Spleen (tissue), 11 donors: ENCODE measurements around the gene TMEM203. TPM values are rescaled to one million over a fixed set of nuclear protein-coding genes. Genes with fewer than 3 reads are reported as not detected.
A peak's percentile ranks its signal among the peaks of the same experiment; 100 is the strongest.

Source experiments
- DNase-seq: peaks from one replicate; pipeline ENCODE4 v3.0.0-alpha.2; 2020
- H3K27ac ChIP-seq, 8 donors: fragments of 200-600 bp; sonication (generic) in 7 of 8; 1 replicate in 4 of 8; 2 replicates in 4 of 8; pipeline versions ENCODE4 v1.5.0 to v1.8.0; 2016 to 2021; ENCODE audit warnings: inconsistent platforms in 4 of 8, mild to moderate bottlenecking in 4 of 8, moderate library complexity in 1 of 8
- H3K27me3 ChIP-seq, 7 donors: fragments of 200-600 bp; sonication (generic) in 6 of 7; replicated peaks in 1 of 7; 1 replicate in 4 of 7; 2 replicates in 3 of 7; pipeline versions ENCODE4 v1.5.0 to v1.8.0; 2016 to 2021; ENCODE audit warnings: inconsistent platforms in 3 of 7, mild to moderate bottlenecking in 1 of 7
- H3K36me3 ChIP-seq, 6 donors: fragments of 200-600 bp; sonication (generic) in 5 of 6; 1 replicate in 4 of 6; 2 replicates in 2 of 6; pipeline versions ENCODE4 v1.5.0 to v1.8.0; 2016 to 2021; ENCODE audit warnings: inconsistent platforms in 2 of 6
- H3K4me1 ChIP-seq, 6 donors: fragments of 200-600 bp; sonication (generic) in 5 of 6; 1 replicate in 3 of 6; 2 replicates in 3 of 6; pipeline versions ENCODE4 v1.5.0 to v1.8.0; 2016 to 2021; ENCODE audit warnings: inconsistent platforms in 3 of 6
- H3K4me3 ChIP-seq, 8 donors: fragments of 200-600 bp; sonication (generic) in 7 of 8; 1 replicate in 4 of 8; 2 replicates in 4 of 8; pipeline versions ENCODE4 v1.5.0 to v1.8.0; 2016 to 2021; ENCODE audit warnings: inconsistent platforms in 4 of 8, mild to moderate bottlenecking in 4 of 8, moderate library complexity in 2 of 8
- H3K9me3 ChIP-seq, 8 donors: fragments of 200-600 bp; sonication (generic) in 7 of 8; 1 replicate in 4 of 8; 2 replicates in 4 of 8; pipeline versions ENCODE4 v1.5.0 to v1.8.0; 2016 to 2021; ENCODE audit warnings: inconsistent platforms in 4 of 8
- POLR2A ChIP-seq, 3 donors: fragments of 450-650 bp; IDR thresholded peaks; one replicate each; pipeline ENCODE4 v1.5.1; 2017; ENCODE audit warnings: antibody characterized with exemption in 3 of 3, mild to moderate bottlenecking in 1 of 3
- POLR2AphosphoS5 ChIP-seq, 3 donors: sonication (generic); formaldehyde crosslinking; IDR thresholded peaks; one replicate each; pipeline ENCODE4 v1.5.1; 2017; ENCODE audit warnings: antibody characterized with exemption in 3 of 3
- WGBS, 5 donors: extraction: QIAGEN DNeasy Blood & Tissue Kit in 3 of 5; methylation state at CpG; one replicate each; pipeline versions ENCODE4 v1.1.5 to v1.1.7; 2013 to 2018; 5-methylcytosine and 5-hydroxymethylcytosine counted together
- intact Hi-C: fragments of 100-400 bp; cut with DNase I; formaldehyde crosslinking; loops from one replicate; pipeline ENCODE4 v1.15.0; 2023; ENCODE audit warnings: low total_unique reads
- polyA plus RNA-seq, 3 donors: library from polyadenylated mRNA; stranded (reverse); fragments of 200-250 nt; gene quantifications; one replicate each; pipeline ENCODE4 v1.2.1, GENCODE V29; 2013
- total RNA-seq, 7 donors: library from RNA; depleted of rRNA in 3 of 7; stranded (reverse); fragments of >200 nt in 3 of 7; fragmentation: NEBNext Ultra II Directional in 4 of 7; extraction: Animal tissue kit (Norgen Biotek cat#: 25700) in 4 of 7; gene quantifications; one replicate each; pipeline versions ENCODE4 v1.1.0 to v1.2.1, GENCODE V29; 2016 to 2021
- TF ChIP-seq, protein P1 (sequence below), 11 experiments: fragments of 200-600 bp in 7 of 11; fragments of 450-650 bp in 4 of 11; sonication (generic) in 4 of 11; IDR thresholded peaks in 8 of 11; conservative IDR thresholded peaks in 3 of 11; 1 replicate in 7 of 11; 2 replicates in 4 of 11; pipeline versions ENCODE4 v1.4.0 to v1.8.0; 2016 to 2021; ENCODE audit warnings: antibody characterized with exemption in 11 of 11, inconsistent platforms in 4 of 11, mild to moderate bottlenecking in 1 of 11
- donor health status: healthy with polysubstance abuse.
- donor health status: DM: no; HTN: no; CAD: no; lungs with moderate emphysema.
- donor health status: DM: no; HTN: no; CAD: no.
- donor health status: Bipolar disorder and iron deficiency.
- donor health status: healthy.
- donor health status: DM: no; HTN: no; CAD: no.
- donor health status: DM: yes; HTN: yes; CAD: no.

TMEM203 gene
- total and polyA plus RNA-seq, 10 donors, result 28.4 to 50.1 (median 36.0) TPM

GRCh38 chr9:137198051-137198901 is 7.2 kb downstream of the TMEM203 start:
- H3K4me3 ChIP-seq, result peak overlapping the region in 1 of 8 donors; percentile 78
- H3K27ac ChIP-seq, result no peak overlapping the region
- intact Hi-C loops, result no loop called here
- H3K9me3 ChIP-seq, result no peaks in the 10 kb centered on the region
- WGBS, 5 donors, result 79 to 94% (median 84%) methylated on average over 13 to 19 of the region's 19 CpGs
- no peaks in the 10 kb centered on the region for H3K36me3 ChIP-seq
- peaks cover 0 to 9% (median 0%) of the 10 kb centered on the region in 7 donors for H3K27me3 ChIP-seq
- peaks cover 19 to 74% (median 49%) of the 10 kb centered on the region in 6 donors for H3K4me1 ChIP-seq
- TF ChIP-seq POLR2A (IDR thresholded peaks at IDR 0.05) (no peak), POLR2AphosphoS5 (IDR thresholded peaks at IDR 0.05) (no peak)
- TF ChIP-seq, protein P1, sequence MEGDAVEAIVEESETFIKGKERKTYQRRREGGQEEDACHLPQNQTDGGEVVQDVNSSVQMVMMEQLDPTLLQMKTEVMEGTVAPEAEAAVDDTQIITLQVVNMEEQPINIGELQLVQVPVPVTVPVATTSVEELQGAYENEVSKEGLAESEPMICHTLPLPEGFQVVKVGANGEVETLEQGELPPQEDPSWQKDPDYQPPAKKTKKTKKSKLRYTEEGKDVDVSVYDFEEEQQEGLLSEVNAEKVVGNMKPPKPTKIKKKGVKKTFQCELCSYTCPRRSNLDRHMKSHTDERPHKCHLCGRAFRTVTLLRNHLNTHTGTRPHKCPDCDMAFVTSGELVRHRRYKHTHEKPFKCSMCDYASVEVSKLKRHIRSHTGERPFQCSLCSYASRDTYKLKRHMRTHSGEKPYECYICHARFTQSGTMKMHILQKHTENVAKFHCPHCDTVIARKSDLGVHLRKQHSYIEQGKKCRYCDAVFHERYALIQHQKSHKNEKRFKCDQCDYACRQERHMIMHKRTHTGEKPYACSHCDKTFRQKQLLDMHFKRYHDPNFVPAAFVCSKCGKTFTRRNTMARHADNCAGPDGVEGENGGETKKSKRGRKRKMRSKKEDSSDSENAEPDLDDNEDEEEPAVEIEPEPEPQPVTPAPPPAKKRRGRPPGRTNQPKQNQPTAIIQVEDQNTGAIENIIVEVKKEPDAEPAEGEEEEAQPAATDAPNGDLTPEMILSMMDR (IDR thresholded peaks at IDR 0.05 in 8 of 11, conservative IDR thresholded peaks at IDR 0.05 in 3 of 11), result no peak
- DNase-seq, result no peak

- Histone ChIP-seq H3K36me3 (peaks cover 0 to 19% (median 3%) of the 10 kb centered on the region in 6 donors), H3K9me3 (no peaks in the 10 kb centered on the region), H3K27me3 (peaks cover 0 to 9% (median 0%) of the 10 kb centered on the region in 7 donors), H3K4me3 (no peak overlapping the region), H3K27ac (no peak overlapping the region), H3K4me1 (peaks cover 8 to 58% (median 32%) of the 10 kb centered on the region in 6 donors)
- intact Hi-C loops, result no loop called here
- no peak for DNase-seq
- TF ChIP-seq, protein P1 (IDR thresholded peaks at IDR 0.05 in 8 of 11, conservative IDR thresholded peaks at IDR 0.05 in 3 of 11), result no peak
- no peak for TF ChIP-seq POLR2A (IDR thresholded peaks at IDR 0.05)
- no peak for TF ChIP-seq POLR2AphosphoS5 (IDR thresholded peaks at IDR 0.05)
- WGBS, 5 donors, result 85 to 94% (median 91%) methylated on average over 12 to 21 of the region's 21 CpGs
These were observed 9.8 kb downstream of the TMEM203 start for GRCh38 chr9:137195525-137196220.

DNA sequence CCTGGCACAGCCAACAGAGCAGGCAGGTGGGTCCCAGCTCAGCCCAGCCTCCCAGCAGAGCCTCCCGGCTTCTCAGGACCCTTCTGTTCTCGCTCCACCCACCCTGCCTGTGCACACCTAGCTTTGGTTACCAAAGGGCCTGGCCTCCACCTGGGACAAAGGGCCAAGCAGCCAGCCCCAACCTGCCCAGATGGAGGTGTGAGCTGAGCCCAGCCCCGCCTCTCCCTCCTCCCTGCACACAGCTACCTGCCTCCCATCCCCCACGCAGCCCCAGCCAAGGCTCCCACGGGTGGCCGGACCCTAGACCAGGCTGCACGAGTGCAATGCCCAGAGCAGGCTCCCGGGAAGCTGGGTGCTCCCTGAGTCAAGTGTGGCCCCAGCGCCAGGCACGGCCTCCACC is 10.5 kb downstream of the TMEM203 start:
- 83 to 100% (median 90%) methylated on average over 6 to 10 of the region's 10 CpGs for WGBS, 5 donors
- peaks cover 13 to 66% (median 39%) of the 10 kb centered on the region in 6 donors for H3K4me1 ChIP-seq
- TF ChIP-seq, protein P1 (IDR thresholded peaks at IDR 0.05 in 8 of 11, conservative IDR thresholded peaks at IDR 0.05 in 3 of 11), result no peak
- no peak for TF ChIP-seq POLR2AphosphoS5 (IDR thresholded peaks at IDR 0.05)
- TF ChIP-seq POLR2A (IDR thresholded peaks at IDR 0.05), result no peak
- H3K9me3 ChIP-seq, result no peaks in the 10 kb centered on the region
- peaks cover 0 to 9% (median 0%) of the 10 kb centered on the region in 7 donors for H3K27me3 ChIP-seq
- no peak overlapping the region for H3K27ac ChIP-seq
- H3K4me3 ChIP-seq, result no peak overlapping the region
- intact Hi-C loops, result no loop called here
- H3K36me3 ChIP-seq, result peaks cover 0 to 26% (median 11%) of the 10 kb centered on the region in 6 donors
- no peak for DNase-seq

DNA sequence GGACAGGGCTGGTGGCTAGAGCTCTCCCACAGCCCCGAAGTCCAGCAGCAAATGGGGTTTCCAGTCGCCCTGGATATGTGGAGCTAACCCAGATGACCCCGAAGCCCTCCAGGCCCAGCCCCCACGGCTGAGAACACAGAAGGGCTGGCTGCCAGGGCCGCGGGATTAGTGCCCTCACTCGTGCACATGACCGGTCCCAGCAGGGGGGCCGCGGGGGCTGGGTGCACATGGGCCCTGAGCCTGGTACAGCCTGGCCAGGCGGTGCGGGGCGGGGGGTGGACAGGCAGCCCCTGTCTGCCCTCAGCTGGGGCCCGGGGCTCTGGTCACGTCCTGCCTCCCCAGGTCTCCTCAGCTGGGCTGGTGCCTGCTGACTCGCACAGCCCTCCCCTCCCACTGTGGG is 11.1 kb downstream of the TMEM203 start:
- TF ChIP-seq POLR2AphosphoS5 (IDR thresholded peaks at IDR 0.05), result no peak
- no peak for TF ChIP-seq POLR2A (IDR thresholded peaks at IDR 0.05)
- TF ChIP-seq, protein P1 (IDR thresholded peaks at IDR 0.05 in 8 of 11, conservative IDR thresholded peaks at IDR 0.05 in 3 of 11), result no peak
- Histone ChIP-seq H3K4me1 (peaks cover 15 to 66% (median 39%) of the 10 kb centered on the region in 6 donors), H3K9me3 (no peaks in the 10 kb centered on the region), H3K27me3 (peaks cover 0 to 4% (median 0%) of the 10 kb centered on the region in 7 donors), H3K27ac (no peak overlapping the region), H3K4me3 (no peak overlapping the region), H3K36me3 (peaks cover 0 to 30% (median 14%) of the 10 kb centered on the region in 6 donors)
- DNase-seq, result no peak
- intact Hi-C loops, result no loop called here
- 75 to 91% (median 86%) methylated on average over 14 to 16 of the region's 16 CpGs; no CpG with 5 or more reads in 1 of the 5 donors for WGBS, 5 donors
